ENCODE measurements around the gene NINJ1.
A peak's percentile ranks its signal among the peaks of the same experiment; 100 is the strongest.
"Not testable (repeated sequence)": the region's sequence is repeated elsewhere in the genome, so short reads cannot be mapped to it uniquely, and the experiment has no call there.

The NINJ1 gene

DNA sequence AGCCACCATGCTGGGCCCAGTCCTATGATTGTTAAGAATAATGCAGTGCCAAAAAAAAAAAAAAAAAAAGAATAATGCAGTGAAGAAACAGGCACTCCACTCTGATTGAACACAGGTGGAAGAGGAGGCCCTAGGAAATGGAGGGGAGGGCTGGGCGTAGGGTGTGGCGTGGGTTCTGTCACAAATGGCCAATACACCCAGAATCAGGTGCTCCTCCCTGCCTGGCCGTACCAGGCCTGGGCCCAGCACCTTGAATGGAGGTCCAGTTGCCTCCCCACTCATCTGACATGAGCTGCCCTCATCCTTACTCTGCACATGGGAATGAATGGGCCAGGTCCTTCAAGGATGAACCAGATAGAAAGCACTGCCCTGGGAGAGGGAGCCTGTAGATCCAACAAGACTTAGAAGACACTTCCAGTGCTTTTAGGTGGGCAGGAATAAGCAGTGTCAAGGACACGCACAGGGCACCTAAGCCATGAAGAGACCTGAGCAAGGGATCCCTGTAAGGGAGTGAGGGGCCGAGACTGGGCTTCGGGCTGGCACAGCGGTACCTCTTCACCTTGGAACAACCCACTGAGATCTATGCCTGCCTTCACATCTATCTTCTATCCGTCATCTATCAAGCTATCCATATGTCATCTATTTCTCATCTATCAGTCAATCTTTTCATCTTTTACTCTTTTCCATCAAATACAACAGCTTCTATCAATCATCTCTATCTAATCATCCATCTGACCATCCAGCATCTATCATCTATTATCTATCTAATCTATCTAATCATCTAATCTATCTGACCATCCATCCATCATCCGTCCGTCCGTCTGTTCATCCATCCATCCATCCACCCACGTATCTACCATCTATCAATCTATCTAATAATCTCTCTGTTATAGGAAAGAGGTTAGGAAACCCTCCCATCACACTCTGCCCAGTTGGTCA lies 15.9 kb downstream of the NINJ1 start:
- peak; percentile 1 for DNase-seq

DNA sequence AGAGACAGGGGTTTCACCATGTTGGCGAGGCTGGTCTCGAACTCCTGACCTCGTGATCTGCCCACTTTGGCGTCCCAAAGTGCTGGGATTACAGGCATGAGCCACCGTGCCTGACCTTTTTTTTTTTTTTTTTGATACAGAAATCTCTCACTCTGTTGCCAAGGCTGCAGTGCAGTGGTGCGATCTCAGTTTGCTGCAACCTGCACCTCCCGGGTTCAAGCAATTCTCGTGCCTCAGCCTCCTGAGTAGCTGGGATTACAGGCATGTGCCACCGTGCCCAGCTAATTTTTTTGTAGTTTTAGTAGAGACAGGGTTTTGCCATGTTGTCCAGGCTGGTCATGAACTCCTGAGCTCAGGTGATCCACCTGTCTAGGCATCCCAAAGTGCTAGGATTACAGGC lies 16.5 kb downstream of the NINJ1 start:
- not testable (repeated sequence) for DNase-seq

DNA sequence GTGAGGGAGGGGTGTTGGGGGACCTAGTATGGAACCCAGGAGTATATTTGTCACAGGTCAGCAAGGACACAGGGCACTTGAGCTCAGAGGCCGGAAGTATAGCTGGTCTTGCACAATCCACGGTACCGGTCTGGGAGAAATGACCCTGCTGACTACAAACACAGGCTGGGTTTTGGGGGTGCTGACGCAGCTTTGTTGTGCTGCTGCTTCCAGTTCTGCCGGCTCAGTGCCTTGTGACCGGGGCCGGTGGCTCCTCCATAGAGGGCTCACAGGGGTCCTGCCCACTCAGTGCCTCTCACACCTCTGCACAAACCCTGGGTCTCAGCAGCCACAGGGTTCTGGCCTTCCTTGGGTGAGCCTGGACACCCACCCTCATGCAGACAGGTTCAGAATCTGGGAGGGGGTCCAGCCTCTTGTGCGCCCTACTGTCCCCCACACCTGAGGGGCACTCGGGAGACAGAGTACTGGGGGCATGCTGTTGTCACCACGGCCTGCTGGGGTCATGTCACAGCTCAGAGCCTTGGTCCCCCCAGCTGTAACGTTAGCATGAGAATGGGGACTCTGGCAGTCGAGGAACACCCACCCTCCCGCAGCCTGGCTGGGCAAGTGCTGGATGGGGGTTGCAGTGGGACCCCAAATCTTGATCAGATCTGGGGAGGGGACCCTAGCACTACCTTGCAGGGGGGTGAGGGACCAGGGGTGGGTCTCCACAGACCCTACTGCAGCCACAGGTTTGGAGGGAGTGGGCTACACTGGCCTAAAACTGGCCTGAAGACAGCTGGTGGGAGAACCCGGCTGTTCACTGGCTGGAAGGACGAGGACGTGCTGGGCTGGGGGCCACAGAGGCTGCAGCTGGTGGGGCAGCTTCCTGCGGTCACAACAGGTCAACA lies 17.7 kb downstream of the NINJ1 start:
- DNase-seq = peak; percentile 79

DNA sequence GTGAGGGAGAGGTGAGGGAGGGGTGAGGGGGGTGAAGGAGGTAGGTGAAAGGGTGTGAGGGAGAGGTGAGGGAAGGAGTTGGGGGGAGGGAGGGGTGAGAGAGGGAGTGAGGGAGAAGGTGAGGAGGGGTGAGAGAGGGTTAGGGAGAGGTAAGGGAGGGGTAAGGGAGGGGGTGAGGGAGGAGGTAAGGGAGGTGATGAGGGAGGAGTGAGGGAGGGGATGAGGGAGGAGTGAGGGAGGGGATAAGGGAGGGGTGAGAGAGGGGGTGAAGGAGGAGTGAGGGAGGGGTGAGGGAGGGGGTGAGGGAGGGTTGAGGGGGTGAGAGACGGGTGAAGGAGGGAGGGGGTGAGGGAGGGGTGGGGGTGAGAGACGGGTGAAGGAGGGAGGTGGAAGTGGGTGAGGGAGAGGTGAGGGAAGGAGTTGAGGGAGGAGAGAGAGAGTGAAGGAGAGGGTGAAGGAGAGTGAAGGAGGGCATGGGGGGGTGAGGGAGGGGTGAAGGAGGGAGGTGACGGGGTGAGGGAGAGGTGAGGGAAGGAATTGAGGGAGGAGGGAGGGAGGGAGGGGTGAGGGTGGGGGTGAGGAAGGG lies 18.5 kb downstream of the NINJ1 start:
- DNase-seq = no peak

DNA sequence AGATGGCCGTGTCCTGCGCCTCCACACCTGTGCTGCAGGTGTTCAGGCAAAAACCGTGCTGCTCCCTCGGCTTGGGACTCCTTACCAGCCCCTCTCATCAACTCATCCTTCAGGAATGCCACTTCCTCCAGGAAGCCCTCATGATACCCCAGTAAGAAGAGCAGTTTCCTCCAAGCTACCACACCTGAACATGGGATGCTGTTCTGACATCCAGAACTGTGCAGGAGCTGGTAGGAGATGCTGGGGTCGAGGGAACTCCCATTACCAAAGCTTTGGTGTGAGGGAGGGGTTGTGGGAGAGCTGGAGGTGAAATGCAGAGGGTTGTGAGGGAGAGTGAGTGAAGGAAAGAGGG lies 19.1 kb downstream of the NINJ1 start:
- DNase-seq = no peak

DNA sequence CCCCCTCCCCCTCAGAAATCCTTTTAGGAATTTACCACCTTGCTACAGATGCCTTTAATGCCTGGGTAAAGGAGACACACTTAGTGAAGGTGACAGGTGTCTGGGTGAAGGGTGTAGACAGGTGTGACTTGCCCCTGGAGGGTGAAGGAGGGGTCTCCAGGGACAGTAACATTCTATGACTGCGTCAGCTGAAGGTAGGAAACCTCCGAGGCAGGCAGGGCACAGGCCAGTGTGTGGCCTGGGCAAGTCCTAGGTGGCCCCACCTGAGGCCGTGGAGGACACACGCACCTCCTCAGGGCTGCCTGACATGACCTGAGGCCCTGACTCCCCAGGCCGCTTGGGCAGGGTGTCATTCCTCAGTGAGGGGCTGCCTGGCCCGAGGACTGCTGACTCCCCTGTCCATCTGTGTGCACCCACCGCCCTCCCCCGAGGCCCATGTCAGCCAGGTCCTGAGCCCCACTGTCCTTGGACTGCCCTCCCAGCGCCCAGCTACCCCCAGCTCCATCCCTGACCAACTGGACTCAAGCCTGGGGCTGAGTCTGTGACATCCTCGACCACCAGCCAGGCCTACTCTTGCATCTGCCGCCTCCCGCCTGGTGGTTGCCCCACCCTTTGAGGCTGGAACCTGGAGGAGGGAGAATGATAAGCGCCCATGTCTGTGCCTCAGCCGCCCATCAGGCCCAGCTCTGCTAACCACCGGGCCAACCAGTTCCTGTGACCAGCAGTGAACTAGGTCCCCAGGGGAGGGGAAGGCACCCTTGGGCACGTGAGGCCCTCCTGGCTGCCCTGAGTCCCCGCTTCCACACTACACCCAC lies 19.7 kb downstream of the NINJ1 start:
- peak; percentile 29 for DNase-seq

DNA sequence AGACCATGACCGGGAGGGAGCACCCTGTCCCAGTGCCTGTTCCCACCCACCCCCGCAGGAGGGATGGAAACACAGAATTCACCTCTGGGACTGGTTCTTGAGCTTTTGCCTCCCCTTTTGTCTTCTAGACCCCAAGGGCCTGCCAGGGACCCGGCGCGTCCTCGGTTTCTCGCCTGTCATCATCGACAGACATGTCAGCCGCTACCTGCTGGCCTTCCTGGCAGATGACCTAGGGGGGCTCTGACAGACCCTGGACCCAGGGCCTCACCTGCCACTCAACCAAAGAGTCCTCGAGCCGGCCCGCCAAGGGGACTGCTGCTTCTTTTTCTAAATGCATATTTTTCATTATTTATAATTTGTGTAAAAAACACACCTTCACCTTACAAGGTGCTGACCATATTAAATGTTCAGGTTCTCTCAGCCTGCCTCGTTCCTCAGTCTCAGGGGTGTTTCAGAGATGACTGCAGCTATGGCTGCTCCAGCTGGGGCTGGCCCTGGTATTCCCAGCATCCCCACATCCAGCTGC lies 21.1 kb downstream of the NINJ1 start:
- no peak for DNase-seq

DNA sequence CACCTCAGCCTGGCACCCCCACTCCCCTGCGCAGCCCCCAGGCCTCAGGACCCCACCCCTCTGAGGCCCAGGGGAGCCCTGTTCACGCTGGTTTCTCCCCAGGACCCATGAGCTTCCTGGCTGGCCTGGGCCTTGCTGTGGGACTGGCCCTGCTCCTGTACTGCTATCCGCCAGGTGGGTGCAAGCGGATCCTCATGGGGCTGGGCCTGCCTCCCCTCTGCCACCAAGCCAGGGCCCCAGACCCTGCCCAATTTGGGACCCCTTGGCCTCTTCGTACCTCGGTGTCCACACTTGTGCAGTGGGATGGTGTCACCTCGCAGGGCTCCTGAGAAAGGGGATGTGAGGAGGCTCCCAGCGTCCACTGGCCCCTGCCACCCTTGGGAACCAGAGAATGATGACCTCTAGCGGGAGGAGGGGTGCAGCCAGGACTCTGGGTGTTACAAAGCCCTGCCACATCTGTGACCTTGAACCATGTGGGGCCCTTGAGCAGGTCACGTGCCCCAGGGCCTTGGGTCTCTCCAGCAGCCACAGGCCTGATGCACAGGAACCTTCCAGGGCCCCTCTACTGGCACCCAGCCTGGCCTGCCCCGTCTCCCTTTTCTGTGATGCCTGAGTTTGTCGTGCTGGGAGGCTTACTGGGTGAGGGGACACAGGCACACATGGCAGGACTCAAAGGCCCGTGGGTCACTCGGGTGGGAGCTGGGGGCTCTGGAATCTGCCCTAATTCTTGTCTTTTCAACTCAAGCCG lies 21.8 kb downstream of the NINJ1 start:
- DNase-seq = peak; percentile 25

DNA sequence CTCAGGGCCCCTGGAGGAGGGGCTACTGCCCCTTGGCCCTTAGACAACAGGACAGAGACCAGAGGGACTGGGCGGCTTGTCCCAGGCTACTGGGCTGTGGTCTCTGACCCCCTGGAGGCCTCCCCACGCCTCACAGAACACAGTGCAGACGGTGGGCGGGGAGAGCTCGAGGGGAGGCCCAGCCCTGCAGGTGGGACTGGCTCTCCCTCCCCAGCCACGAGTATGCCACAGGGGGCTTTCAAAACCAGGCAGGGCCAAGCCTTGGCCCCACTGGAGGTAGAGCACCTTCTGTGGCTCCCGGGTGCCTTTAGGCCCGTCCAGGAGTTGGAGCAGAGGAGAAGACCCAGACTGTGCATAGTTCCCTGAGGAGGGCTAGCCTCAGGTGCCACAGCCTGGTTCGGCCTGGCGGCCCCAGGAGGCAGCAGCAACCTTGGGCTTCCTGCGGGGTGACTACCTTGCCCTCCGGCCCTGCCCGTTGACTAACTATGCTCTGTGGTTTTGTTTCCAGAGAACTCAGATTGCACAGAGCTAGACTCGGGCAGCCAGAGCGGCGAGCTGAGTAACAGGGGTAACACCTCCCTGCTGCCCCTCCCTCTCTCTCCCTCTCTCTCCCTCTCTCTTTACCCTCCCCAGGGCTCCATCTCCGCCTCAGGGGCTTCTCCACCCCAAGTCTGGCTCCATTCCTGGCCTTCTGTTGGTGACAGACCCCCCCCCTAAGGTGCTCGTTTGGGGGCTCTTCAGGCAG lies 22.5 kb downstream of the NINJ1 start:
- peak; percentile 64 for DNase-seq

DNA sequence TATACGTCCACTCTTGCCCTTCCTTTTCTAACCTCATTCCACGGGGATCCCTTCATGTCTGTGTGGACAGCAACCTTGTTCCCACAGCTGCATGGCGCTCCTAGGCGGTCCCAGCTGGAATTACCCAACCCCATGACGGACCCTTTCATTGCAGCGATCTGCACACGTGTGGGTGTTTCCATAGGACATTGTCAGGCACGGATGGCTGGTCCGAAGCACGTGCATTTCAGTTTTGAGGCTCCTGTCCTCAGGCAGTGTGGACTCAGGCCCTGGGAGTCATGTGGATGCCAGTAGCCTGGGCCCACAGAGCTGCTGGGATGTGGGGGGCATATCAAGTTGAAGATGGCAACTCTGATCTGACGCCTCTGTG lies 23.1 kb downstream of the NINJ1 start:
- DNase-seq = no peak

DNA sequence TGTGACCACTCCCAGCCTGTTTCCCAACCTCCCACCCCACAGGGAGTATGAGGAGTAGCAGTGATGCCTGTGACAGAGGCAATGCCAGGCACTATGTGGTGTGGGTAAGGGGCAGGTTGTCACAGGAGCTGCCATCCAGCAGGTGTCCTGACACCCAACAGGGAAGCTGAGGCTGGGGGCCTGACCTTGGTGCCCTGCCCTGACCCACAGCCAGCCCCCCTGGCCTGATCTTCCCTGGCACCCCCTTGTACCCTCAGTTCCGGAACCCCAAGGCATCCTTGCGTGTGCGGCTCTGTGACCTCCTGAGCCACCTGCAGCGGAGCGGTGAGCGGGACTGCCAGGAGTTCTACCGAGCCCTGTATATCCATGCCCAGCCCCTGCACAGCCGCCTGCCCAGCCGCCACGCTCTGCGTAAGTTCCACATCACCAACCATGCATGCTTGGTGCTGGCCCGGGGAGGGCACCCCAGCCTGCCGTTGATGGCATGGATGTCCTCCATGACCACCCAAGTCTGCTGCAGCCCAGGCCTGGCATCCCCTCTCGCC lies 23.7 kb downstream of the NINJ1 start:
- peak; percentile 0 for DNase-seq

DNA sequence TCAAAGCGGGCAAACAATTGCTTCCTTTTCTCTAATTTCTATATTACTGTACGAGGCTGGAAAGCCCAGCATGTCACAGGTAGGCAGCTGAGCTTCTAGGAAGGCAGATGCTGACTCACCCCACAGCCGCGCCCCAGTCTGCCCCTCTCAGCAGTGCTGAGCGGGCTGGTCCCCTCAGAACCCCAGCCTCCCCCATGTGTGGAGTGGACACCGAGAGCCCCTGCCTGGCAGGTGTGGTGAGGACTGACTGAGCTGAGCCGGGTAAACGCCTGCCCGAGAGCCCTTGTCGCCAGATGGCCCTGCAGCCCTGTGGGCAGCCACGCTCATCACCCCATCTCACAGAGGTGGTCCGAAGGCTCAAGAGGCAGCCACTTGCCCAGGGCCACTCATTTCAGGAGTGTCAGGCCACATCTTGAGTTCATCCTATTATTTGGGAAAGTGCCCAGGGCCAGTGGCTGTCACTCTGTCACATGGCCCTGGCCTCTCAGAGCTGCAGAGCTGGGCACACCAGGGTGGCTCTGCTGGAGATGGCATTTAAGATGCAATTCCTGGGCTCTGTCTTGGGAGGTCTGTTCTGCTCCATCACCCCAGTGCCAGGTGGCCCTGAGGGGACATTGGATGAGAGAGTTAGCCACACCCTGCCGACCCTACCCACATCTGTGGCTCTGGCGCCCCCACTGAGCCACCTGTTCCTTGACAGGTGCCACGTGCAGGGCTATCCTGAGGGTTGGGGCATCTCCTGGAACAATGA lies 25.6 kb downstream of the NINJ1 start:
- peak; percentile 2 for DNase-seq

DNA sequence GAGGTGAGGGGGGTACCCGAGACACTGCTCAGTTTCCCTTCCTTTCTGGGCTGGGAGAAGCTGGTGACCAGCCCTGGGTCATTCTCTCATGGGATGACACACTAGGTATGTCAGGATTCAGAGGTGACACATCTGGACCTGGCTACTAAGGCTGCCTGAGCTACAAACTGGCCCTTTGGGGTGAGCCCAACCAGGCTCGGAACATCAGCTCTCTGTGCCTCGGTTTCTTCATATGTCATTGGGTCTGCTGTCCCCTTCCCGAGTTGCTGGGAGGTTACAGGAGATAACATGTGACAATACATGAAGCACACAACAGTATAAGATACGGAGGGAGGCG lies 26.3 kb downstream of the NINJ1 start:
- DNase-seq = peak; percentile 0

DNA sequence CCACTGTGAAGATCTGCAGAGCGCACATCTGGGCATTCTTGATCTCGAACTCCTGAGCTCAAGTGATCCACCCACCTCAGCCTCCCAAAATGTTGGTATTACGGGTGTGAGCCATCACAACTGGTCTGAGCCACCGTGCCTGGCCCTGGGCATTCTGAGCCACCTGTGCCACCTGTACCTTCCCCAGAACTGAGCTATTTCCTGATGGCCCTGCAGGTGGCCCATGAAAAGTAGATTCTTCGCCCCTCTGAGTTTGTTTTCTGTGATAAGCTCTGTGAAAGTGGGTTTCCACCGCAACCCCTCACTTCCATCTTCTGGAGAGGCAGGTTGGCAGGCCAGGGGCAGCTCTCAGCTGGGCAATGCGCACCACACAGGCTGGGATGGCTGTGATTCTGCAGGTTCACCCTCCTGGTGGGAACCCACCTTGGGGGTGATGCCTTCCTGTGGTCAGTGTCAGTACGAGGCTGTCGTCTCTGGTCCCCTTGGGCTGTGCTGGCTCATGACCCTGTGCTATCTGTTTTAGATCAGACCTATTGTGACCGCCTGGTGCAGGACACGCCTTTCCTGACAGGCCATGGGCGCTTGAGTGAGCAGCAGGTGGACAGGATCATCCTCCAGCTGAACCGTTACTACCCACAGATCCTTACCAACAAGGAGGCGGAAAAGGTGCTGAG lies 26.8 kb downstream of the NINJ1 start:
- DNase-seq = no peak

DNA sequence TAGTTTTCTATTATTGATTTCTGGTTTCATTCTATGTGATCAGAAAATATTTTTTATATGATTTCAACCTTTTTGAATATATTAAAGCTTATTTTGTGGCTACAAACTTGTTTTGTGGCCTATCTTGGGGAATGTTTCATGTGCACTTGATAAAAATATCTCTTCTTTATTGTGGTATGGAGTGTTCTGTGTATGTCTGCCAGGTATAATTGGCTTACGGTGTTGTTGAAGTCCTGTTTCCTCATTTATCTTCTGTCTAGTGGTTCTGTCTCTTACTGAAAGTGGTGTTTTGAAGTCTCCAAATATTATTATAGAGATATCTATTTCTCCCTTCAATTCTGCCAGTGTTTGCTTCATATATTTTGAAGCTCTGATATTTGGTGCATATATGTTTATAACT lies 28.4 kb downstream of the NINJ1 start:
- DNase-seq = no peak

DNA sequence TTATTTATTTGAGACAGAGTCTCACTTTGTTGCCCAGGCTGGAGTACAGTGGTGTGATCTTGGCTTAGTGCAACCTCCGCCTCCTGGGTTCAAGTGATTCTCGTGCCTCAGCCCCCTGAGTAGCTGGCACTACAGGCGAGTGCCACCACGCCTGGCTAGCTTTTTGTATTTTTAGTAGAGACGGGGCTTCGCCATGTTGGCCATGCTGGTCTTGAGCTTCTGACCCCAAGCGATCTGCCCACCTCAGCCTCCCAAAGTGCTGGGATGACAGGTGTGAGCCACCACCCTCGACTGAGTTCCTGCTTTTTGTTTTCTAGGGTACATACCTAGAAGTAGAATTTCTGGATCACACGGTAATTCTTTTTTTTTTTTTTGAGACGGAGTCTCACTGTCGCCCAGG lies 33.0 kb downstream of the NINJ1 start:
- not testable (repeated sequence) for DNase-seq

DNA sequence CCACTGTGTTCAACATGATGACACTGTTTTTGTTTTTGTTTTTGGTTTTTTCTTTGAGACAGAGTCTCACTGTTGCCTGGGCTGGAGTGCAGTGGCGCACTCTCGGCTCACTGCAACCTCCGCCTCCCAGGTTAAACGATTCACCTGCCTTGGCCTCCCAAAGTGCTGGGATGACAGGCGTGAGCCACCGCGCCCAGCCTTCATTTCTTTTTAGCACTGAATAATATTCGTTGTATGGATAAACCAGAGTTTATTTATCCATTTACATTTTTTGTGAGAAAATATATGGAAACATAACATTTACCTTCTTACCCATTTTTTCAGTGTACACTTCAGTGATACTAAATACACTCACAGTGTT lies 33.8 kb downstream of the NINJ1 start:
- DNase-seq = no peak

DNA sequence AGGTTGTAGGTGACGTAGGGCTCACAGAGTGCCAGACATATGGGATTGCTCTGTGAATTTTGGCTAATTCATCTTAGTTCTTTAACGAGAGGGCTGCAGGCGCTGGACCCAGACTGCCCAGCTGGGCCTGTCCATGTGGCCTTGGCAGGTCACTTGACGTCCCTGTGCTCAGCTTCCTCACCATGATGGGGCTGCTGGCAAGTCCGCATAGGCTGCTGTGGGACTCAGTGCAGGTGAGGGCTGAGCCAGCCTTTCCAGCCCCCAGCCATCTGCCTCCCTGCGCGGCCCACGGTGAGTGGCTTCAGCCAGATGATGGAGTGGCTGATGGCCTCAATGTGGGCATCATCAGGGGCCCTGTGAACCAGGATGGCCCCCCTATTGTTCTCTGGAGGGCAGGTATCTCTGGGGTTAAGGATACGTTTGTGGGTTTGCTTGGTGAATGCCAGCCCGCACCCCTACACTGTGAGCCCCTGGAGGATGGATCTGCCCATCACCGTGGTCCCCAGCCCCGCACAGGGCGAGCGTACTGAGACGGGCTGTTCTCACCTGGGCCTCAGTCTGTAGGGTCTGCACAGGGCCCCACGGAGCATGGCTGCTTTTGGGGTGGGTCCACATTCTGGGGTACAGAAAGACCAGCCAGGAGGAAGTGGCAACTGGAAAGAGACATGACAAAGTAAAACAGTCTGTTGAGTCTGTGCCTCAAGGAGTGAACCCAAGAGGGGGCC lies 34.3 kb downstream of the NINJ1 start:
- no peak for DNase-seq
